ENCODE measurements around the gene PPM1D.
"Not testable (repeated sequence)": the region's sequence is repeated elsewhere in the genome, so short reads cannot be mapped to it uniquely, and the experiment has no call there.

PPM1D gene

GRCh38 chr17:60579090-60579489, 20.9 kb upstream of the PPM1D start:
- intact Hi-C loops (cut with micrococcal nuclease) = loop anchor here (10.0 kb wide), 2 partner anchors 54 to 56 kb away; partner anchors contain the start of gene APPBP2
- Mint-ChIP-seq H3K4me3 (no peak overlapping the region), H3K4me1 (ENCODE audit: low read depth) (peaks cover 46% of the 10 kb centered on the region), H3K9me3 (no peaks in the 10 kb centered on the region), H3K27me3 (peaks cover 1% of the 10 kb centered on the region), H3K27ac (no peak overlapping the region), H3K36me3 (ENCODE audit: low read depth) (no peaks in the 10 kb centered on the region)

- Mint-ChIP-seq H3K4me3 (no peak overlapping the region), H3K4me1 (ENCODE audit: low read depth) (peaks cover 46% of the 10 kb centered on the region), H3K27ac (no peak overlapping the region), H3K36me3 (ENCODE audit: low read depth) (no peaks in the 10 kb centered on the region), H3K9me3 (no peaks in the 10 kb centered on the region), H3K27me3 (peaks cover 1% of the 10 kb centered on the region)
- intact Hi-C loops (cut with micrococcal nuclease) = loop anchor here (10.0 kb wide), 2 partner anchors 55 kb away; partner anchors contain the start of gene APPBP2
These were observed 20.4 kb upstream of the PPM1D start for GRCh38 chr17:60579551-60579950.

GRCh38 chr17:60583008-60583407, 17.0 kb upstream of the PPM1D start:
- H3K9me3 Mint-ChIP-seq = no peaks in the 10 kb centered on the region
- H3K27me3 Mint-ChIP-seq = peaks cover 1% of the 10 kb centered on the region
- H3K4me1 Mint-ChIP-seq (ENCODE audit: low read depth) = peaks cover 16% of the 10 kb centered on the region
- no peak overlapping the region for H3K4me3 Mint-ChIP-seq
- H3K27ac Mint-ChIP-seq = no peak overlapping the region
- no peaks in the 10 kb centered on the region for H3K36me3 Mint-ChIP-seq (ENCODE audit: low read depth)
- intact Hi-C loops (cut with micrococcal nuclease) = no loop called here

- Mint-ChIP-seq H3K4me1 (ENCODE audit: low read depth) (peaks cover 5% of the 10 kb centered on the region), H3K27me3 (peaks cover 1% of the 10 kb centered on the region), H3K27ac (no peak overlapping the region), H3K36me3 (ENCODE audit: low read depth) (no peaks in the 10 kb centered on the region), H3K9me3 (no peaks in the 10 kb centered on the region), H3K4me3 (no peak overlapping the region)
- intact Hi-C loops (cut with micrococcal nuclease) = no loop called here
These were observed 14.1 kb upstream of the PPM1D start for GRCh38 chr17:60585887-60586286.

GRCh38 chr17:60586288-60586974, 13.6 kb upstream of the PPM1D start:
- no peaks in the 10 kb centered on the region for H3K9me3 Mint-ChIP-seq
- H3K27me3 Mint-ChIP-seq = peaks cover 1% of the 10 kb centered on the region
- H3K36me3 Mint-ChIP-seq (ENCODE audit: low read depth) = no peaks in the 10 kb centered on the region
- H3K4me1 Mint-ChIP-seq (ENCODE audit: low read depth) = peaks cover 10% of the 10 kb centered on the region
- intact Hi-C loops (cut with micrococcal nuclease) = no loop called here
- no peak overlapping the region for H3K4me3 Mint-ChIP-seq
- no peak overlapping the region for H3K27ac Mint-ChIP-seq

GRCh38 chr17:60590070-60590469, 9.9 kb upstream of the PPM1D start:
- no peaks in the 10 kb centered on the region for H3K27me3 Mint-ChIP-seq
- no peaks in the 10 kb centered on the region for H3K9me3 Mint-ChIP-seq
- H3K4me3 Mint-ChIP-seq = no peak overlapping the region
- intact Hi-C loops (cut with micrococcal nuclease) = no loop called here
- no peaks in the 10 kb centered on the region for H3K36me3 Mint-ChIP-seq (ENCODE audit: low read depth)
- no peak overlapping the region for H3K27ac Mint-ChIP-seq
- peaks cover 5% of the 10 kb centered on the region for H3K4me1 Mint-ChIP-seq (ENCODE audit: low read depth)

GRCh38 chr17:60592750-60593149, 7.2 kb upstream of the PPM1D start:
- no peak overlapping the region for H3K27ac Mint-ChIP-seq
- intact Hi-C loops (cut with micrococcal nuclease) = no loop called here
- no peaks in the 10 kb centered on the region for H3K9me3 Mint-ChIP-seq
- H3K27me3 Mint-ChIP-seq = peaks cover 1% of the 10 kb centered on the region
- H3K36me3 Mint-ChIP-seq (ENCODE audit: low read depth) = no peaks in the 10 kb centered on the region
- peaks cover 17% of the 10 kb centered on the region for H3K4me1 Mint-ChIP-seq (ENCODE audit: low read depth)
- H3K4me3 Mint-ChIP-seq = no peak overlapping the region

- H3K27me3 Mint-ChIP-seq; H3K9me3 Mint-ChIP-seq; H3K27ac Mint-ChIP-seq; H3K36me3 Mint-ChIP-seq (ENCODE audit: low read depth); intact Hi-C loops (cut with micrococcal nuclease); H3K4me3 Mint-ChIP-seq: not testable (repeated sequence)
- peaks cover 25% of the 10 kb centered on the region for H3K4me1 Mint-ChIP-seq (ENCODE audit: low read depth)
These were observed 6.5 kb upstream of the PPM1D start for GRCh38 chr17:60593441-60594036.

GRCh38 chr17:60594170-60594569, 5.8 kb upstream of the PPM1D start:
- H3K27me3 Mint-ChIP-seq; H3K36me3 Mint-ChIP-seq (ENCODE audit: low read depth); H3K4me3 Mint-ChIP-seq; intact Hi-C loops (cut with micrococcal nuclease); H3K9me3 Mint-ChIP-seq; H3K27ac Mint-ChIP-seq: not testable (repeated sequence)
- peaks cover 29% of the 10 kb centered on the region for H3K4me1 Mint-ChIP-seq (ENCODE audit: low read depth)

- H3K9me3 Mint-ChIP-seq = no peaks in the 10 kb centered on the region
- no peak overlapping the region for H3K27ac Mint-ChIP-seq
- no peak overlapping the region for H3K4me3 Mint-ChIP-seq
- H3K36me3 Mint-ChIP-seq (ENCODE audit: low read depth) = peaks cover 4% of the 10 kb centered on the region
- intact Hi-C loops (cut with micrococcal nuclease) = no loop called here
- H3K27me3 Mint-ChIP-seq = peaks cover 1% of the 10 kb centered on the region
- peaks cover 35% of the 10 kb centered on the region for H3K4me1 Mint-ChIP-seq (ENCODE audit: low read depth)
These were observed 5.3 kb upstream of the PPM1D start for GRCh38 chr17:60594734-60595133.

- peaks cover 37% of the 10 kb centered on the region for H3K4me1 Mint-ChIP-seq (ENCODE audit: low read depth)
- H3K27me3 Mint-ChIP-seq = peaks cover 1% of the 10 kb centered on the region
- H3K4me3 Mint-ChIP-seq = no peak overlapping the region
- peaks cover 22% of the 10 kb centered on the region for H3K36me3 Mint-ChIP-seq (ENCODE audit: low read depth)
- H3K27ac Mint-ChIP-seq = peak overlapping the region; percentile 21
- H3K9me3 Mint-ChIP-seq = no peaks in the 10 kb centered on the region
- intact Hi-C loops (cut with micrococcal nuclease) = no loop called here
These were observed 2.7 kb upstream of the PPM1D start for GRCh38 chr17:60597297-60597696.

- peaks cover 1% of the 10 kb centered on the region for H3K27me3 Mint-ChIP-seq
- peak overlapping the region; percentile 24 for H3K4me3 Mint-ChIP-seq
- no peaks in the 10 kb centered on the region for H3K9me3 Mint-ChIP-seq
- intact Hi-C loops (cut with micrococcal nuclease) = loop anchor here (1.0 kb wide), 1 partner anchor 21 kb away; no protein-coding TSS in a partner anchor
- H3K36me3 Mint-ChIP-seq (ENCODE audit: low read depth) = peaks cover 28% of the 10 kb centered on the region
- H3K27ac Mint-ChIP-seq = peak overlapping the region; percentile 21
- peaks cover 43% of the 10 kb centered on the region for H3K4me1 Mint-ChIP-seq (ENCODE audit: low read depth)
These were observed 1.8 kb upstream of the PPM1D start for GRCh38 chr17:60598001-60598736.

GRCh38 chr17:60599220-60599619, 773 bp upstream of the PPM1D start:
- intact Hi-C loops (cut with micrococcal nuclease) = no loop called here
- Mint-ChIP-seq H3K27ac (peak overlapping the region; percentile 94), H3K27me3 (peaks cover 1% of the 10 kb centered on the region), H3K9me3 (no peaks in the 10 kb centered on the region), H3K36me3 (ENCODE audit: low read depth) (peaks cover 29% of the 10 kb centered on the region), H3K4me3 (peak overlapping the region; percentile 94), H3K4me1 (ENCODE audit: low read depth) (peaks cover 53% of the 10 kb centered on the region)

Measured in dendritic cell treated with granulocyte-macrophage colony-stimulating factor and Interleukin-4, amounts not matched to agents 40 ng/mL and 50 ng/mL, for 4 days (primary cell).